WERI-Rb-1 (cell line): ENCODE measurements around the gene PDZD7.

Source experiments
- DNase-seq: peaks from one replicate; pipeline ENCODE4 v3.0.0-alpha.2; 2020
- H3K27ac ChIP-seq: fragments of 250-450 bp; sonication (Bioruptor Pico); 2 replicates; pipeline ENCODE4 v1.5.1; 2020; ENCODE audit warnings: mild to moderate bottlenecking, moderate library complexity
- H3K27me3 ChIP-seq: fragments of 250-450 bp; sonication (Bioruptor Pico); 2 replicates; pipeline ENCODE4 v1.5.1; 2021; ENCODE audit warnings: mild to moderate bottlenecking, low read depth, moderate library complexity; ENCODE audit not compliant: insufficient read depth, severe bottlenecking
- H3K36me3 ChIP-seq: fragments of 250-450 bp; sonication (Bioruptor Pico); 2 replicates; pipeline ENCODE4 v1.5.1; 2020; ENCODE audit warnings: mild to moderate bottlenecking, moderate library complexity
- H3K4me3 ChIP-seq: 2 replicates; pipeline ENCODE4 v1.5.1; 2011; ENCODE audit warnings: low read depth, mild to moderate bottlenecking, control low read depth, low read length
- H3K9me3 ChIP-seq: fragments of 250-450 bp; sonication (Bioruptor Pico); 2 replicates; pipeline ENCODE4 v1.5.1; 2021; ENCODE audit warnings: mild to moderate bottlenecking, moderate library complexity; ENCODE audit not compliant: severe bottlenecking
- TF ChIP-seq, protein P1 (sequence below): IDR thresholded peaks from 2 replicates; pipeline ENCODE4 v1.5.1; 2011; ENCODE audit warnings: low read depth, mild to moderate bottlenecking, control low read depth, inconsistent platforms, low read length

The PDZD7 gene

DNA sequence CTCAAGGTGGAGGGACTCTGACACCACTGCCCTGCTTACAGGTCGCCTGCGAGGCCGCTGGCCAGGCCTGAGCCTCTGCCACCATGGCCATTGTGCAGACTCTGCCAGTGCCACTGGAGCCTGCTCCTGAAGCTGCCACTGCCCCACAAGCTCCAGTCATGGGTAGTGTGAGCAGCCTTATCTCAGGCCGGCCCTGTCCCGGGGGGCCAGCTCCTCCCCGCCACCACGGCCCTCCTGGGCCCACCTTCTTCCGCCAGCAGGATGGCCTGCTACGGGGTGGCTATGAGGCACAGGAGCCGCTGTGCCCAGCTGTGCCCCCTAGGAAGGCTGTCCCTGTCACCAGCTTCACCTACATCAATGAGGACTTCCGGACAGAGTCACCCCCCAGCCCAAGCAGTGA, 28.5 kb downstream of the PDZD7 start:
- TF ChIP-seq, protein P1, sequence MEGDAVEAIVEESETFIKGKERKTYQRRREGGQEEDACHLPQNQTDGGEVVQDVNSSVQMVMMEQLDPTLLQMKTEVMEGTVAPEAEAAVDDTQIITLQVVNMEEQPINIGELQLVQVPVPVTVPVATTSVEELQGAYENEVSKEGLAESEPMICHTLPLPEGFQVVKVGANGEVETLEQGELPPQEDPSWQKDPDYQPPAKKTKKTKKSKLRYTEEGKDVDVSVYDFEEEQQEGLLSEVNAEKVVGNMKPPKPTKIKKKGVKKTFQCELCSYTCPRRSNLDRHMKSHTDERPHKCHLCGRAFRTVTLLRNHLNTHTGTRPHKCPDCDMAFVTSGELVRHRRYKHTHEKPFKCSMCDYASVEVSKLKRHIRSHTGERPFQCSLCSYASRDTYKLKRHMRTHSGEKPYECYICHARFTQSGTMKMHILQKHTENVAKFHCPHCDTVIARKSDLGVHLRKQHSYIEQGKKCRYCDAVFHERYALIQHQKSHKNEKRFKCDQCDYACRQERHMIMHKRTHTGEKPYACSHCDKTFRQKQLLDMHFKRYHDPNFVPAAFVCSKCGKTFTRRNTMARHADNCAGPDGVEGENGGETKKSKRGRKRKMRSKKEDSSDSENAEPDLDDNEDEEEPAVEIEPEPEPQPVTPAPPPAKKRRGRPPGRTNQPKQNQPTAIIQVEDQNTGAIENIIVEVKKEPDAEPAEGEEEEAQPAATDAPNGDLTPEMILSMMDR: no peak
- no peak overlapping the region for H3K4me3 ChIP-seq
- peaks cover 53% of the 10 kb centered on the region for H3K36me3 ChIP-seq
- no peaks in the 10 kb centered on the region for H3K27me3 ChIP-seq
- H3K9me3 ChIP-seq: no peaks in the 10 kb centered on the region
- no peak overlapping the region for H3K27ac ChIP-seq
- no peak for DNase-seq

DNA sequence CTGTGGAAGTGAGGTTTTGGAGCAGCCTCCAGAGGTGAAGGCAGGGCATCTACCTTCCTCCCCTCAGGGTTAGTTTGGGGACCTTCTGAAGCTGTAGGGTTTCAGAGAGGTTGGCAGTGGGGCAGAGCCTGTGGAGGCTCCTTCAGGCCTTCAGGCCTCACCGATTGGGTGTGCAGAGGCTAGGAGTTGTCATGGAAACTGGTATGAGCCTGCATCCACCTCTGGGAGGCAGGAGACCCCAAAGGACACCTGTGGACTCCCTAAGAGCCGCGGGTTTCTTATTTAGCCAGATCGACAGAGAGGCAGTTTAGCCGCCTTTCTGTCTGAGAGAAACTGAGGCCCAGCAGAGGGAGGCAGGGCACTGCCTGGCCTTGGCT, 29.3 kb downstream of the PDZD7 start:
- Histone ChIP-seq H3K27me3 (no peaks in the 10 kb centered on the region), H3K27ac (0 out of 2 replicates have a peak overlapping the region, but pooled peaks have one; percentile 1), H3K36me3 (peaks cover 45% of the 10 kb centered on the region), H3K4me3 (no peak overlapping the region), H3K9me3 (no peaks in the 10 kb centered on the region)
- TF ChIP-seq, protein P1: no peak
- DNase-seq: no peak

DNA sequence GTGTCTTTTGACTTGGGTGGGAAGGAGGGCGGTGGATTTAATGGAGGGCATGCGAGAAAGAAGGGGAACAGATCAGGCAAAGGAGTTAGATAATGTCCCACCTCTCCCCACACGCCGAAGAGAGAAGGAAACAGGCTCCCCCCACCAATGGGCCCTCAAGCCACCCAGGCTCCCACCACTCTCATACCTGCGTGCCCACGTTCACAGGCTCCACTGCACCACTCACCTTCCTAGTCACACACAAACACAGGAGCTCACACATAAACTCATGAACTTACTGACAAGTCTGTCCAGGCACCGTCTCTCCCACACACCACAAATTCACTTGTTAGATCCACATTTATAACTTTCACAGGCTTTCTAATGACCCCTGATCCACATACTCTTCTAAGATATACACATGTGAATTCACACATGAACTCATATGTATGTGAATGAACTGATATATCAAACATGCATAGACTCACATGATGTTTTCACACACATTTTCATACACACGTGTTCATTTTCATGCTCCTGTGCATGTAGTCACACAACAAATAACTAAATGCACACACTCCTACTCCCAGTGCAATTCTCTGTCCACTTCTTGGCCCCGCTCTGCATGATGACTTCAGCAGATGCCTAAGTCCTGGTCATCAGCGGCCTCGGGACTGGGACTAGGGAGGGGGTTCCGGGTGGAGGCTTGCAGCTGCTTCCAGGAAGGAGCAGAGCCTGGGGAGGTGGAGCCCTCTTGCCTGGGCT, 29.8 kb downstream of the PDZD7 start:
- no peaks in the 10 kb centered on the region for H3K9me3 ChIP-seq
- peak overlapping the region; percentile 94 for H3K4me3 ChIP-seq
- peaks cover 39% of the 10 kb centered on the region for H3K36me3 ChIP-seq
- no peaks in the 10 kb centered on the region for H3K27me3 ChIP-seq
- TF ChIP-seq, protein P1: no peak
- H3K27ac ChIP-seq: peak overlapping the region; percentile 98
- peak; percentile 70 for DNase-seq

DNA sequence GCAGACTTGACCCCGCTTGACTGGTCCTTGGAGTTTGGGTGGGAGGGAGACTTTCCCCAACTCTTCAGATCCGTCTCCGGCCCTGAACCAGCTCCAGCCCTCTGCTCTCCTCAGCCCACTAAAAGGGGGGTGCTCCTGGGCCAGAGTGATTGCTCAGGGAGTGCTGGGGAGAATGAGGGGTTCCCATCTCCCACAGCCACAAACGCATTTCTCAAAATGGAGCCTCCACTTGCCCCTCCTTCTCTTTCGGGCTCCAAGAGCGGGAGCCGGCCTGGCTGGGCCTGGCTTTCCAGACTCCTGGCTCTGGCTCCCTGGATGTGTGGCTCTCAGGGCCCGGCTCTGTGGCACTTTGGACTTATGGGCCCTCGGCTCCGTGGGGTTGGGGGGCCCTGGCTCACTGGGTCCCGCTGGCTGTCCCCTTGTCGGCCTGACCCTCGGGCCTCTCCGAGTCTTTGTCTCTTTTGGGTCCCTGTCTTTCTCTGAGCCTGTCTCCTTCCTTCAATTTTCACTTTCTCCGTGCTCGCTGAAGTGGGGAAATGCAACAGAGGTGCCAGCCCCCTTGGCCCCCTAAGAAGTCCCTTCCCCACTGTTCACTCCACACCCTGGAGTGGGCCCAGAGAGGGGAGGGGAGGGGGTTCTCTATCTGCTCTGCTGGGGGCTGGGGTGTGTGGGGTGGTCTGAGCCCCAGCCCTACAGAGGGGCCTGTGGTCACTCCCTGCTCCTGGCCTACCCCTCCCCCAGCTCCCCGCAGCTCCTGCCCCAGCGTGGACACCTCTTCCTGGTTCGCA, 30.6 kb downstream of the PDZD7 start:
- Histone ChIP-seq H3K9me3 (no peaks in the 10 kb centered on the region), H3K27me3 (no peaks in the 10 kb centered on the region), H3K27ac (peak overlapping the region; percentile 98), H3K36me3 (peaks cover 32% of the 10 kb centered on the region), H3K4me3 (peak overlapping the region; percentile 94)
- TF ChIP-seq, protein P1: no peak
- no peak for DNase-seq

DNA sequence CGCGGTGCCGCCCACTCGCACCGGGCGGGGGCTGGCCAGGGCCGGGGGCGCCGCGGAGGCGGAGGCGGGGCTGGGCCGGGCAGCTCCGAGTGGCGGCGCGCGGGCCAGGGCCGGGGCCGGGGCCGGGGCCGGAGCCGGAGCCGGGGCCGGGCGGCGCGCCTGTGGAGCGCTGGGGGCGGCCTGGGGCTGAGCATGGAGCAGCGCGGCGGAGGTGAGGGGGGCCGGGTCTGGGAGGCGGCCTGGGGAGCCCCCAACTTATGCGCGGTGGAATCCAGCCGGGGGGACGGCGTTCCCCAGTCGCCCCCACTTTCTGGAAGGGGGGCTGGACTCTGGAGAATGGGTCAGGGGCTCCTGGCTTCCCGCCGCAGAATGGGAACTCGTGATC, 31.2 kb downstream of the PDZD7 start, which contains the start of gene LZTS2:
Gene LZTS2, plus strand, starts transcription at position 67 of the 385 bp plus-strand sequence. CDS start 2,731 bp downstream, outside the sequence.
- TF ChIP-seq, protein P1: no peak
- H3K36me3 ChIP-seq: peaks cover 26% of the 10 kb centered on the region
- H3K27me3 ChIP-seq: no peaks in the 10 kb centered on the region
- no peak for DNase-seq
- peak within 1 kb of the TSS; percentile 98 for H3K27ac ChIP-seq
- no peaks in the 10 kb centered on the region for H3K9me3 ChIP-seq
- H3K4me3 ChIP-seq: peak within 1 kb of the TSS; percentile 94
